Endothelial cell of umbilical vein (primary cell): Measurements from ENCODE around the gene ZDHHC14. TPM values are rescaled to one million over a fixed set of nuclear protein-coding genes. Genes with fewer than 3 reads are reported as not detected.

ENCODE experiments used
- BruUV-seq: library from RNA; stranded (reverse); fragments of 400-500 nt; replicated peaks from 2 replicates; lab custom pipeline; 2021; lab: Mats Ljungman, UMichigan
- CTCF ChIA-PET: fragments of 300-600, 350-600 bp; sonication (Branson Sonifier 250); formaldehyde crosslinking; loops from one replicate; lab custom pipeline; 2021; ENCODE audit warnings: antibody characterized with exemption, inconsistent platforms; lab: Charles Lee
- POLR2A ChIA-PET: fragments of 300-600, 350-600 bp; sonication (Branson Sonifier 250); formaldehyde crosslinking; loops from one replicate; lab custom pipeline; 2021; ENCODE audit warnings: antibody characterized with exemption, inconsistent platforms; lab: Charles Lee
- DNase-seq: peaks from one replicate; pipeline ENCODE4 v3.0.0-alpha.2; 2011; ENCODE audit warnings: low read depth, low spot score
- FAIRE-seq: peaks from 2 replicates; lab custom pipeline; 2011; peaks lifted over from hg19 to GRCh38; lab: Jason Lieb, UNC
- H2AFZ ChIP-seq: 2 replicates; pipeline ENCODE4 v1.6.0; 2012; ENCODE audit warnings: low read depth, low read length, control low read depth, inconsistent platforms
- H3K27ac ChIP-seq: 2 replicates; pipeline ENCODE4 v1.5.1; 2011; ENCODE audit warnings: low read depth, mild to moderate bottlenecking, control low read depth, low read length, moderate library complexity; ENCODE audit not compliant: insufficient read depth
- H3K27me3 ChIP-seq, 2 experiments: 2 replicates each; pipeline versions ENCODE4 v1.6.0 to v1.6.1; 2011; ENCODE audit warnings: low read length in 2 of 2, mixed read lengths in 1 of 2; ENCODE audit not compliant: control insufficient read depth in 2 of 2, insufficient read depth in 2 of 2
- H3K36me3 ChIP-seq, 2 experiments: 2 replicates in 1 of 2; 3 replicates in 1 of 2; pipeline ENCODE4 v1.5.1; 2011; ENCODE audit warnings: low read length in 2 of 2, mild to moderate bottlenecking in 1 of 2, moderate library complexity in 1 of 2; ENCODE audit not compliant: control insufficient read depth in 2 of 2, insufficient read depth in 2 of 2; ENCODE audit errors: extremely low read depth in 1 of 2
- H3K4me1 ChIP-seq: 3 replicates; pipeline ENCODE4 v1.5.1; 2011; ENCODE audit warnings: mild to moderate bottlenecking, low read length; ENCODE audit not compliant: control insufficient read depth, insufficient read depth; ENCODE audit errors: extremely low read depth
- H3K4me2 ChIP-seq: 2 replicates; pipeline ENCODE4 v1.6.1; 2011; ENCODE audit warnings: low read length, control low read depth, mixed read lengths; ENCODE audit not compliant: insufficient read depth
- H3K4me3 ChIP-seq, 3 experiments: fragments of 200-600 bp in 1 of 3; sonication (generic), shearing (Covaris generic) in 1 of 3; replicated peaks in 1 of 3; 2 replicates each; pipeline ENCODE4 v1.5.1; 2011 to 2016; ENCODE audit warnings: control low read depth in 3 of 3, low read length in 3 of 3, mild to moderate bottlenecking in 2 of 3, inconsistent platforms in 1 of 3, low read depth in 1 of 3, moderate library complexity in 1 of 3; ENCODE audit not compliant: insufficient read depth in 1 of 3
- H3K79me2 ChIP-seq: 2 replicates; pipeline ENCODE4 v1.6.0; 2012; ENCODE audit warnings: low read length, inconsistent platforms; ENCODE audit not compliant: control insufficient read depth, insufficient read depth
- H3K9ac ChIP-seq: replicated peaks from 2 replicates; pipeline ENCODE3; 2011; ENCODE audit warnings: low read length, control low read depth; ENCODE audit not compliant: insufficient read depth; ENCODE audit errors: extremely low read depth
- H3K9me1 ChIP-seq: replicated peaks from 3 replicates; pipeline ENCODE4 v1.6.0; 2011; ENCODE audit warnings: mild to moderate bottlenecking, low read length; ENCODE audit not compliant: control insufficient read depth, insufficient read depth; ENCODE audit errors: extremely low read depth
- H3K9me3 ChIP-seq: replicated peaks from 2 replicates; pipeline ENCODE4 v1.5.1; 2012; ENCODE audit warnings: low read length, inconsistent platforms; ENCODE audit not compliant: control insufficient read depth, insufficient read depth
- H4K20me1 ChIP-seq: replicated peaks from 2 replicates; pipeline ENCODE3; 2011; ENCODE audit warnings: mild to moderate bottlenecking, low read length; ENCODE audit not compliant: control insufficient read depth, insufficient read depth; ENCODE audit errors: extremely low read depth
- EZH2 ChIP-seq: IDR thresholded peaks from 2 replicates; pipeline ENCODE4 v1.6.1; 2012; ENCODE audit warnings: borderline replicate concordance, low read depth, mild to moderate bottlenecking, moderate library complexity, low read length, inconsistent platforms; ENCODE audit not compliant: severe bottlenecking
- FOS ChIP-seq: IDR thresholded peaks from 2 replicates; pipeline ENCODE4 v1.6.1; 2011; ENCODE audit warnings: mild to moderate bottlenecking, low read length, moderate library complexity, borderline replicate concordance; ENCODE audit not compliant: insufficient read depth
- GATA2 ChIP-seq: IDR thresholded peaks from 2 replicates; pipeline ENCODE4 v1.7.0; 2011; ENCODE audit warnings: low read depth, mild to moderate bottlenecking, moderate library complexity, mixed read lengths, low read length; ENCODE audit not compliant: insufficient read length, insufficient read depth
- JUN ChIP-seq: IDR thresholded peaks from 2 replicates; pipeline ENCODE4 v1.6.1; 2011; ENCODE audit warnings: borderline replicate concordance, low read depth; ENCODE audit not compliant: insufficient read length, insufficient read depth
- MYC ChIP-seq: IDR thresholded peaks from one replicate; pipeline ENCODE4 v1.6.1; 2011; ENCODE audit warnings: mild to moderate bottlenecking, low read depth, low read length
- POLR2A ChIP-seq: IDR thresholded peaks from 2 replicates; pipeline ENCODE4 v1.6.1; 2012; ENCODE audit warnings: low read depth, mild to moderate bottlenecking, control low read depth, low read length
- POLR2AphosphoS5 ChIP-seq: IDR thresholded peaks from 2 replicates; pipeline ENCODE4 v1.6.1; 2012; ENCODE audit warnings: low read depth, mild to moderate bottlenecking, control low read depth, low read length, moderate library complexity; ENCODE audit not compliant: insufficient read depth
- dilution Hi-C: fragments of 300-500 bp; cut with MboI; formaldehyde crosslinking; loops from one replicate; pipeline ENCODE4 v1.15.0; 2019; ENCODE audit warnings: low sequenced_read_pairs; ENCODE audit not compliant: extremely low pct_ligation_motif_present
- intact Hi-C: fragments of 100-400 bp; cut with micrococcal nuclease; formaldehyde crosslinking; loops from one replicate; pipeline ENCODE4 v1.10.0; 2022
- polyA plus RNA-seq, 4 experiments: library from polyadenylated mRNA; depleted of rRNA in 3 of 4; stranded (reverse) in 3 of 4; unstranded in 1 of 4; fragments of >200 nt; gene quantifications; 2 replicates each; pipeline versions ENCODE4 v1.2.1 to v1.2.3, GENCODE V29; 2011 to 2012; ENCODE audit warnings: missing spikeins in 1 of 4
- total RNA-seq: library from RNA; stranded (reverse); gene quantifications from 2 replicates; pipeline ENCODE4 v1.2.3, GENCODE V29; 2021
- TF ChIP-seq, protein P1 (sequence below): IDR thresholded peaks from 2 replicates; pipeline ENCODE4 v1.6.1; 2011; ENCODE audit not compliant: insufficient read depth, insufficient read length
- TF ChIP-seq, protein P2 (sequence below), 2 donors: IDR thresholded peaks; 1 replicate in 1 of 2; 2 replicates in 1 of 2; pipeline ENCODE4 v1.5.1; 2011; ENCODE audit warnings: low read length in 2 of 2, mild to moderate bottlenecking in 2 of 2, moderate library complexity in 2 of 2, control low read depth in 1 of 2, inconsistent platforms in 1 of 2, low read depth in 1 of 2; ENCODE audit not compliant: insufficient read depth in 1 of 2; ENCODE audit errors: extremely low read depth in 1 of 2

ZDHHC14 gene
- total and polyA plus RNA-seq, 2 donors (not counting 3 experiments of a cell fraction or from before 2014, with no cell fraction given), result 23.0 to 25.6 TPM

DNA sequence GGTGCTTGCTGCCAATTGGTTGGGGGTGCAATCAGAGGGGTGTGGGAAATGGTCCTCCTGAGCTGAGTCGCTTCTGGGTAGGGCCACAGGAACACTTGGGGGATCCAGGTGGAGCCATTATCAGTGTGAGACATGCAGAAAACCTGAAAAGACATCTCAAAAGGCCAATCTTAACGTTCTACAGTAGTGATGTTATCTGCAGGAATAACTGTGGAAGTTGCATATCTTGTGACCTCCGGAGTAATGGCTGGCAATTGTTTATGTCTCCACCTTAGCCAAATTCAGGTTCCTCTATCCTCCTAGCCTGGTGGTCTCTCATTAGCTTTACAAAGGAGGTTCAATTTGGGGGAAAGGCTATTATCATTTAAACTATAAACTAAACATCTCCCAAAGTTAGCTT lies 327.2 kb downstream of the ZDHHC14 start:
- Histone ChIP-seq H3K36me3 (no peaks in the 10 kb centered on the region), H3K9ac (no peak overlapping the region), H3K9me3 (no peaks in the 10 kb centered on the region), H3K79me2 (no peaks in the 10 kb centered on the region), H3K4me2 (no peak overlapping the region), H3K4me3 (no peak overlapping the region), H4K20me1 (no peaks in the 10 kb centered on the region), H3K27me3 (peaks cover 0 to 2% of the 10 kb centered on the region in 2 experiments), H3K27ac (no peak overlapping the region), H3K9me1 (no peaks in the 10 kb centered on the region), H3K4me1 (no peaks in the 10 kb centered on the region), H2AFZ (no peak overlapping the region)
- dilution Hi-C loops (no loop called here), intact Hi-C loops (no loop called here)
- no peak for DNase-seq
- ChIA-PET CTCF (interaction anchor here (0.7 to 1.4 kb wide), 4 partner anchors 11 to 286 kb away, joined by 3 to 4 read pairs (median 3); no protein-coding TSS in a partner anchor), POLR2A (interaction anchor here (0.7 kb wide), 1 partner anchor 648 kb away, joined by 4 read pairs; no protein-coding TSS in a partner anchor)
- BruUV-seq, result no TSS peak
- no peak for FAIRE-seq
- no peak for TF ChIP-seq POLR2AphosphoS5
- TF ChIP-seq EZH2, result no peak
- no peak for TF ChIP-seq JUN
- TF ChIP-seq GATA2, result no peak
- no peak for TF ChIP-seq POLR2A
- TF ChIP-seq, protein P1, sequence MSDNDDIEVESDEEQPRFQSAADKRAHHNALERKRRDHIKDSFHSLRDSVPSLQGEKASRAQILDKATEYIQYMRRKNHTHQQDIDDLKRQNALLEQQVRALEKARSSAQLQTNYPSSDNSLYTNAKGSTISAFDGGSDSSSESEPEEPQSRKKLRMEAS, result no peak
- TF ChIP-seq, protein P2, sequence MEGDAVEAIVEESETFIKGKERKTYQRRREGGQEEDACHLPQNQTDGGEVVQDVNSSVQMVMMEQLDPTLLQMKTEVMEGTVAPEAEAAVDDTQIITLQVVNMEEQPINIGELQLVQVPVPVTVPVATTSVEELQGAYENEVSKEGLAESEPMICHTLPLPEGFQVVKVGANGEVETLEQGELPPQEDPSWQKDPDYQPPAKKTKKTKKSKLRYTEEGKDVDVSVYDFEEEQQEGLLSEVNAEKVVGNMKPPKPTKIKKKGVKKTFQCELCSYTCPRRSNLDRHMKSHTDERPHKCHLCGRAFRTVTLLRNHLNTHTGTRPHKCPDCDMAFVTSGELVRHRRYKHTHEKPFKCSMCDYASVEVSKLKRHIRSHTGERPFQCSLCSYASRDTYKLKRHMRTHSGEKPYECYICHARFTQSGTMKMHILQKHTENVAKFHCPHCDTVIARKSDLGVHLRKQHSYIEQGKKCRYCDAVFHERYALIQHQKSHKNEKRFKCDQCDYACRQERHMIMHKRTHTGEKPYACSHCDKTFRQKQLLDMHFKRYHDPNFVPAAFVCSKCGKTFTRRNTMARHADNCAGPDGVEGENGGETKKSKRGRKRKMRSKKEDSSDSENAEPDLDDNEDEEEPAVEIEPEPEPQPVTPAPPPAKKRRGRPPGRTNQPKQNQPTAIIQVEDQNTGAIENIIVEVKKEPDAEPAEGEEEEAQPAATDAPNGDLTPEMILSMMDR (IDR thresholded peaks at IDR 0.05; ENCODE audit: extremely low read depth in 1 of 2, insufficient read depth in 1 of 2, low read depth in 1 of 2, low read length in 2 of 2), result no peak
- no peak for TF ChIP-seq MYC
- no peak for TF ChIP-seq FOS
